WTC11 (cell line): ENCODE measurements around the gene NENF. TPM values are rescaled to one million over a fixed set of nuclear protein-coding genes. Genes with fewer than 3 reads are reported as not detected.

Experiments
- ATAC-seq: fragments of 200-7000 bp; cut with Tn5 transposase; 2 replicates; pipeline ENCODE4 v1.10.0; 2021; ENCODE audit warnings: mild to moderate bottlenecking, moderate library complexity
- CTCF ChIA-PET: fragments of 300-600 bp; sonication (Branson Sonifier 250); formaldehyde crosslinking; loops from one replicate; lab custom pipeline; 2021; ENCODE audit warnings: antibody characterized with exemption; lab: Charles Lee
- POLR2A ChIA-PET: fragments of 350-600 bp; sonication (Branson Sonifier 250); formaldehyde crosslinking; loops from one replicate; lab custom pipeline; 2021; ENCODE audit warnings: antibody characterized with exemption; lab: Charles Lee
- DNase-seq: peaks from one replicate; pipeline ENCODE4 v3.0.0; 2021; ENCODE audit warnings: low spot score
- H3K27ac Mint-ChIP-seq: 2 replicates; pipeline ENCODE4 v1.8.0; 2021; ENCODE audit warnings: mixed read lengths
- H3K27me3 Mint-ChIP-seq: 2 replicates; pipeline ENCODE4 v1.8.0; 2021; ENCODE audit warnings: low read depth, mild to moderate bottlenecking, moderate library complexity, mixed read lengths
- H3K36me3 Mint-ChIP-seq: 2 replicates; pipeline ENCODE4 v1.8.0; 2021; ENCODE audit warnings: mixed read lengths
- H3K4me1 Mint-ChIP-seq: 2 replicates; pipeline ENCODE4 v1.8.0; 2022; ENCODE audit warnings: mixed read lengths
- H3K4me3 Mint-ChIP-seq: 2 replicates; pipeline ENCODE4 v1.8.0; 2021; ENCODE audit warnings: mild to moderate bottlenecking, moderate library complexity, mixed read lengths
- H3K9me3 Mint-ChIP-seq: 2 replicates; pipeline ENCODE4 v1.8.0; 2021; ENCODE audit warnings: mixed read lengths
- ARID4B ChIP-seq: sonication (generic); formaldehyde crosslinking; IDR thresholded peaks from 2 replicates; pipeline ENCODE4 v1.8.0; 2023; ENCODE audit warnings: missing genetic modification reagents, mild to moderate bottlenecking, borderline replicate concordance
- ATF1 ChIP-seq: sonication (generic); formaldehyde crosslinking; IDR thresholded peaks from 2 replicates; pipeline ENCODE4 v1.8.1; 2023; ENCODE audit warnings: mild to moderate bottlenecking, moderate library complexity, missing genetic modification reagents
- ELF4 ChIP-seq: sonication (generic); formaldehyde crosslinking; IDR thresholded peaks from 2 replicates; pipeline ENCODE4 v1.8.1; 2022; ENCODE audit warnings: low read depth, mild to moderate bottlenecking, moderate library complexity, missing genetic modification reagents
- FOXK1 ChIP-seq: sonication (generic); formaldehyde crosslinking; IDR thresholded peaks from 2 replicates; pipeline ENCODE4 v1.8.0; 2022; ENCODE audit warnings: mild to moderate bottlenecking, moderate library complexity, missing genetic modification reagents
- GABPB1 ChIP-seq: sonication (generic); formaldehyde crosslinking; IDR thresholded peaks from 2 replicates; pipeline ENCODE4 v1.8.1; 2023; ENCODE audit warnings: mild to moderate bottlenecking, missing genetic modification reagents
- HMGXB4 ChIP-seq: sonication (generic); formaldehyde crosslinking; IDR thresholded peaks from 2 replicates; pipeline ENCODE4 v1.8.1; 2023; ENCODE audit warnings: mild to moderate bottlenecking, moderate library complexity, missing genetic modification reagents
- JUN ChIP-seq: sonication (generic); formaldehyde crosslinking; IDR thresholded peaks from 2 replicates; pipeline ENCODE4 v1.8.0; 2023; ENCODE audit warnings: mild to moderate bottlenecking, missing genetic modification reagents
- NFE2L1 ChIP-seq: sonication (generic); formaldehyde crosslinking; IDR thresholded peaks from 2 replicates; pipeline ENCODE4 v1.8.1; 2023; ENCODE audit warnings: missing genetic modification reagents
- NFYB ChIP-seq: sonication (generic); formaldehyde crosslinking; conservative IDR thresholded peaks from 2 replicates; pipeline ENCODE4 v1.8.0; 2022; ENCODE audit warnings: low read depth, missing genetic modification reagents
- NR3C1 ChIP-seq: sonication (generic); formaldehyde crosslinking; conservative IDR thresholded peaks from 2 replicates; pipeline ENCODE4 v1.8.1; 2023; ENCODE audit warnings: low read depth, mild to moderate bottlenecking, missing genetic modification reagents
- PREB ChIP-seq: sonication (generic); formaldehyde crosslinking; IDR thresholded peaks from 2 replicates; pipeline ENCODE4 v1.8.1; 2022; ENCODE audit warnings: mild to moderate bottlenecking, missing genetic modification reagents, moderate library complexity, borderline replicate concordance
- RORB ChIP-seq: fragments of 250-450 bp; sonication (Bioruptor Pico); IDR thresholded peaks from 2 replicates; pipeline ENCODE4 v1.9.0; 2021; ENCODE audit warnings: mild to moderate bottlenecking
- SMAD4 ChIP-seq: sonication (generic); formaldehyde crosslinking; IDR thresholded peaks from 2 replicates; pipeline ENCODE4 v1.8.0; 2022; ENCODE audit warnings: mild to moderate bottlenecking, missing genetic modification reagents
- TEAD4 ChIP-seq: sonication (generic); formaldehyde crosslinking; IDR thresholded peaks from 2 replicates; pipeline ENCODE4 v1.8.0; 2022; ENCODE audit warnings: mild to moderate bottlenecking, missing genetic modification reagents
- USF2 ChIP-seq: sonication (generic); formaldehyde crosslinking; IDR thresholded peaks from 2 replicates; pipeline ENCODE4 v1.8.1; 2023; ENCODE audit warnings: mild to moderate bottlenecking, missing genetic modification reagents, moderate library complexity
- ZNF281 ChIP-seq: sonication (generic); formaldehyde crosslinking; IDR thresholded peaks from 2 replicates; pipeline ENCODE4 v1.8.0; 2023; ENCODE audit warnings: mild to moderate bottlenecking, missing genetic modification reagents
- ZNF317 ChIP-seq: sonication (generic); formaldehyde crosslinking; IDR thresholded peaks from 2 replicates; pipeline ENCODE4 v1.8.1; 2023; ENCODE audit warnings: low read depth, mild to moderate bottlenecking, moderate library complexity, missing genetic modification reagents, borderline replicate concordance
- total RNA-seq: library from RNA; stranded (reverse); gene quantifications from 3 replicates; pipeline ENCODE4 v1.2.3, GENCODE V29; 2021

NENF gene
- total RNA-seq, 1 experiment from 2014 or later: 27.3 TPM

GRCh38 chr1:212489284-212489859, 56.7 kb downstream of the NENF start:
- DNase-seq (no peak), ATAC-seq (no peak)
- H3K36me3 Mint-ChIP-seq: no peaks in the 10 kb centered on the region
- TF ChIP-seq GABPB1 (CRISPR knock-in tag): no peak
- no peak for TF ChIP-seq NFYB (CRISPR knock-in tag)
- no peak for TF ChIP-seq SMAD4 (CRISPR knock-in tag)
- no peak for TF ChIP-seq USF2 (CRISPR knock-in tag)
- TF ChIP-seq ARID4B: no peak
- TF ChIP-seq NR3C1 (CRISPR knock-in tag): no peak
- TF ChIP-seq ATF1 (CRISPR knock-in tag): no peak
- no peak for TF ChIP-seq RORB (CRISPR knock-in tag)
- TF ChIP-seq ZNF281 (CRISPR knock-in tag): no peak
- no peak for TF ChIP-seq FOXK1 (CRISPR knock-in tag)
- no peak for TF ChIP-seq ZNF317 (CRISPR knock-in tag)
- no peak for TF ChIP-seq NFE2L1 (CRISPR knock-in tag)
- no peak for TF ChIP-seq HMGXB4 (CRISPR knock-in tag)
- TF ChIP-seq ELF4 (CRISPR knock-in tag): no peak
- no peak for TF ChIP-seq TEAD4 (CRISPR knock-in tag)
- TF ChIP-seq JUN (CRISPR knock-in tag): no peak
- TF ChIP-seq PREB: no peak
- TF ChIP-seq, all 79 proteins: peak for 0
- ChIA-PET POLR2A (interaction anchor here (1.7 kb wide), 1 partner anchor 119 kb away, joined by 5 read pairs; the partner anchor contains the start of gene ATF3), CTCF (interaction anchor here (1.3 to 2.2 kb wide), 2 partner anchors 10 to 13 kb away, joined by 6 to 7 read pairs; no protein-coding TSS in a partner anchor)
- H3K4me1 Mint-ChIP-seq: peaks cover 13% of the 10 kb centered on the region
- H3K27ac Mint-ChIP-seq: no peak overlapping the region
- no peaks in the 10 kb centered on the region for H3K27me3 Mint-ChIP-seq
- H3K9me3 Mint-ChIP-seq: no peaks in the 10 kb centered on the region
- no peak overlapping the region for H3K4me3 Mint-ChIP-seq
